ENCODE results near the gene KLK10.

KLK10 gene, protein sequence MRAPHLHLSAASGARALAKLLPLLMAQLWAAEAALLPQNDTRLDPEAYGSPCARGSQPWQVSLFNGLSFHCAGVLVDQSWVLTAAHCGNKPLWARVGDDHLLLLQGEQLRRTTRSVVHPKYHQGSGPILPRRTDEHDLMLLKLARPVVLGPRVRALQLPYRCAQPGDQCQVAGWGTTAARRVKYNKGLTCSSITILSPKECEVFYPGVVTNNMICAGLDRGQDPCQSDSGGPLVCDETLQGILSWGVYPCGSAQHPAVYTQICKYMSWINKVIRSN

GRCh38 chr19:51019544-51019925, at the start of gene KLK10:
Gene KLK10 (minus strand): TSS chr19:51019709. CDS start chr19:51019130, 579 bp downstream.
- Mint-ChIP-seq H3K9me3 (no peaks in the 10 kb centered on the region), H3K27me3 (peaks cover 75% of the 10 kb centered on the region), H3K4me1 (ENCODE audit: low read depth) (peaks cover 15% of the 10 kb centered on the region), H3K36me3 (ENCODE audit: low read depth) (no peaks in the 10 kb centered on the region), H3K27ac (no peak within 1 kb of the TSS), H3K4me3 (peak within 1 kb of the TSS; percentile 24)

- peaks cover under 1% of the 10 kb centered on the region for H3K9me3 Mint-ChIP-seq
- peaks cover 3% of the 10 kb centered on the region for H3K4me1 Mint-ChIP-seq (ENCODE audit: low read depth)
- no peaks in the 10 kb centered on the region for H3K36me3 Mint-ChIP-seq (ENCODE audit: low read depth)
- no peak overlapping the region for H3K4me3 Mint-ChIP-seq
- peaks cover 49% of the 10 kb centered on the region for H3K27me3 Mint-ChIP-seq
- no peak overlapping the region for H3K27ac Mint-ChIP-seq
Measured at GRCh38 chr19:51066393-51067186, 47.1 kb upstream of the KLK10 start.

- Mint-ChIP-seq H3K4me1 (ENCODE audit: low read depth) (peaks cover 3% of the 10 kb centered on the region), H3K4me3 (peak overlapping the region; percentile 10), H3K36me3 (ENCODE audit: low read depth) (no peaks in the 10 kb centered on the region), H3K27ac (no peak overlapping the region), H3K27me3 (peaks cover 54% of the 10 kb centered on the region), H3K9me3 (peaks cover 5% of the 10 kb centered on the region)
Measured at GRCh38 chr19:51065221-51065960, 45.9 kb upstream of the KLK10 start.

GRCh38 chr19:51064534-51065220, 45.2 kb upstream of the KLK10 start, which contains the start of gene KLK13:
Gene KLK13 (minus strand): TSS chr19:51065092. CDS start chr19:51065067, 25 bp downstream.
- no peaks in the 10 kb centered on the region for H3K36me3 Mint-ChIP-seq (ENCODE audit: low read depth)
- H3K27ac Mint-ChIP-seq: no peak within 1 kb of the TSS
- peaks cover 5% of the 10 kb centered on the region for H3K9me3 Mint-ChIP-seq
- peaks cover 3% of the 10 kb centered on the region for H3K4me1 Mint-ChIP-seq (ENCODE audit: low read depth)
- peak within 1 kb of the TSS; percentile 10 for H3K4me3 Mint-ChIP-seq
- peaks cover 54% of the 10 kb centered on the region for H3K27me3 Mint-ChIP-seq

- H3K9me3 Mint-ChIP-seq: peaks cover 5% of the 10 kb centered on the region
- peaks cover 3% of the 10 kb centered on the region for H3K4me1 Mint-ChIP-seq (ENCODE audit: low read depth)
- H3K4me3 Mint-ChIP-seq: no peak overlapping the region
- no peaks in the 10 kb centered on the region for H3K36me3 Mint-ChIP-seq (ENCODE audit: low read depth)
- H3K27ac Mint-ChIP-seq: no peak overlapping the region
- peaks cover 54% of the 10 kb centered on the region for H3K27me3 Mint-ChIP-seq
Measured at GRCh38 chr19:51063664-51064063, 44.2 kb upstream of the KLK10 start.

- no peaks in the 10 kb centered on the region for H3K36me3 Mint-ChIP-seq (ENCODE audit: low read depth)
- H3K9me3 Mint-ChIP-seq: peaks cover 5% of the 10 kb centered on the region
- no peak overlapping the region for H3K27ac Mint-ChIP-seq
- peaks cover 3% of the 10 kb centered on the region for H3K4me1 Mint-ChIP-seq (ENCODE audit: low read depth)
- no peak overlapping the region for H3K4me3 Mint-ChIP-seq
- H3K27me3 Mint-ChIP-seq: peaks cover 40% of the 10 kb centered on the region
Measured at GRCh38 chr19:51060973-51061372, 41.5 kb upstream of the KLK10 start.

GRCh38 chr19:51060336-51060735, 40.8 kb upstream of the KLK10 start:
- Mint-ChIP-seq H3K27ac (no peak overlapping the region), H3K27me3 (peaks cover 40% of the 10 kb centered on the region), H3K4me1 (ENCODE audit: low read depth) (peaks cover 3% of the 10 kb centered on the region), H3K9me3 (peaks cover 5% of the 10 kb centered on the region), H3K4me3 (no peak overlapping the region), H3K36me3 (ENCODE audit: low read depth) (no peaks in the 10 kb centered on the region)

DNA sequence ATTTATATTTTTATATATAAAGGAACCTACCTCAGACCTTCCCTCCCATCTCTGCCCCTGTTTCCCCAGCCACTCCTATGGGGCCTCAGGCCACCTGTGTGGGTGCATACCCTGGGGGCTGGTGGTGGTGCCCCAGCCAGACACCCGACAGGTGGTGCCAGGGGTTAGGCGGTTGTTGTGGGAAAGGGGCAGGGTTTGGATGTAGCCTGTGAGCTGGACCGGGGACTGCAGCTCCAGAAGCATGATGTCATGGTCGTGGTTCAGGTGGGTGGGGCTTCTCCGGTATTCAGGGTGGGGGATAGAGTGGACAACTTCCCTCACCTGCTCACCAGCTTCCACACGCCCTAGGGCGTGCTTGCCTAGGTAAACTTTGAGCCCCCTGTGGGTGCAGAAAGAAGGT, 40.2 kb upstream of the KLK10 start:
- peaks cover 39% of the 10 kb centered on the region for H3K27me3 Mint-ChIP-seq
- H3K4me1 Mint-ChIP-seq (ENCODE audit: low read depth): no peaks in the 10 kb centered on the region
- H3K9me3 Mint-ChIP-seq: peaks cover 5% of the 10 kb centered on the region
- no peaks in the 10 kb centered on the region for H3K36me3 Mint-ChIP-seq (ENCODE audit: low read depth)
- no peak overlapping the region for H3K27ac Mint-ChIP-seq
- H3K4me3 Mint-ChIP-seq: no peak overlapping the region

DNA sequence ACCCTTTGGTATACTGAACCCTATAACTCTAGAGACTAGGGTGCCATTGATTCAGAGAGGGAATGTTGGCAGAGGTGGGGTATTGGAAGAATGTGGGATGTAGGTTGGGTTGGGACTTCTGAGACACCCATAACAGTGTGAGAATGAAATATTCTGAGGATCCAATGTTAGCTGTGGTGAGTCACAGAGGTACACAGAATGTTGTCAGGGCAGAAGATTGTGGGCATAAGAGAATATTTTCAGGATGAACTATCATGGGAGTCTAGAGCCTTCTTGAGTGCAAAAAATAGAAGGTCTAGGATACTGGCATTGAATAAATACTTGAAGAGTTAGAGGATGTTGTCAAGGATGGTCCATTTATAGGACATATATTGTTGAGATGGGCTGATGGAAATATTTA, 36.4 kb upstream of the KLK10 start:
- H3K27ac Mint-ChIP-seq: no peak overlapping the region
- H3K4me1 Mint-ChIP-seq (ENCODE audit: low read depth): no peaks in the 10 kb centered on the region

GRCh38 chr19:51047031-51047335, 27.5 kb upstream of the KLK10 start:
- no peak overlapping the region for H3K27ac Mint-ChIP-seq
- peaks cover 25% of the 10 kb centered on the region for H3K27me3 Mint-ChIP-seq
- H3K4me1 Mint-ChIP-seq (ENCODE audit: low read depth): no peaks in the 10 kb centered on the region
- H3K4me3 Mint-ChIP-seq: no peak overlapping the region
- no peaks in the 10 kb centered on the region for H3K36me3 Mint-ChIP-seq (ENCODE audit: low read depth)
- no peaks in the 10 kb centered on the region for H3K9me3 Mint-ChIP-seq

More for the DNA sequence above, 36.4 kb upstream of the KLK10 start:
- H3K27me3 Mint-ChIP-seq: peaks cover 27% of the 10 kb centered on the region
- H3K36me3 Mint-ChIP-seq (ENCODE audit: low read depth): no peaks in the 10 kb centered on the region
- H3K9me3 Mint-ChIP-seq: no peaks in the 10 kb centered on the region
- H3K4me3 Mint-ChIP-seq: no peak overlapping the region

- Mint-ChIP-seq H3K9me3 (no peaks in the 10 kb centered on the region), H3K4me1 (ENCODE audit: low read depth) (no peaks in the 10 kb centered on the region), H3K27ac (no peak overlapping the region), H3K4me3 (no peak overlapping the region), H3K27me3 (peaks cover 17% of the 10 kb centered on the region), H3K36me3 (ENCODE audit: low read depth) (no peaks in the 10 kb centered on the region)
Measured at GRCh38 chr19:51044327-51044726, 24.8 kb upstream of the KLK10 start.

GRCh38 chr19:51043497-51043896, 24.0 kb upstream of the KLK10 start:
- Mint-ChIP-seq H3K27ac (no peak overlapping the region), H3K36me3 (ENCODE audit: low read depth) (no peaks in the 10 kb centered on the region), H3K27me3 (peaks cover 17% of the 10 kb centered on the region), H3K9me3 (no peaks in the 10 kb centered on the region), H3K4me1 (ENCODE audit: low read depth) (no peaks in the 10 kb centered on the region), H3K4me3 (no peak overlapping the region)

DNA sequence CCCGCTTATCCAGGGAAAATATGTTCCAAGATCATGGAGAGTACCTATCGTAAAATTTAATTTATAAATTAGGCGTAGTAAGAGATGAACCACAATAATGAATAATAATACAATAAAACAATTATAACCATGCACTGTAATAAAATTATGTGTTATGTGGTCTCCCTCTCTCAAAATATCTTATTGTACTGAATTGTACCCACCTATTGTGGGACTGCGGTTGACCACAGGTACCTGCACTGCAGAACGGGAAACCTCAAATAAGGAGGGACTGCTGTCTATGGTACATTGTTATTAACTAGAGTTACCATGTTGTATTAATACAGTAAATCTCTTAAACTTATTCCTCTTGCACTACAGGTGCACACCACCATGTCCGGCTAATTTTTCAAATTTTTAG, 20.6 kb upstream of the KLK10 start:
- H3K27me3 Mint-ChIP-seq: peaks cover 4% of the 10 kb centered on the region
- H3K9me3 Mint-ChIP-seq: no peaks in the 10 kb centered on the region
- H3K27ac Mint-ChIP-seq: no peak overlapping the region

DNA sequence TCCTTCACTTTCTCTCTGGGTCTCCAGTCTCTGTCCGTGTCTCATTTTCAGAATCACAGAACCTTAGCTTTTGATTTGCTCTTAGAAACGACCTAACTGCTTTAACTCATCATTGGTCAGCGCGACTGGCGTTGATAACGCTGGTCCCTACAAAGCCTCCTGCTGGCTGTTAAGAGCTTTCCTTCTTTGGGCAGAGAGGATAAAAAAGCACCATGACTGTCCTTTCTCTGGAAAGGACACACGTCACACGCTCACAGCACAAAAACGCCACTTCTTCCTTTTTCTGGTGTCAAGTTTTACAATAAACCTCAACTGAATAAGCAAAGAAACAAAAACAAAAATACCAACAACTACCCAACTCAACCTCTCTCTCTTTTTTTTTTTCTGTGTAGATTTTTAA, 17.0 kb upstream of the KLK10 start:
- Mint-ChIP-seq H3K27me3 (peaks cover 8% of the 10 kb centered on the region), H3K9me3 (no peaks in the 10 kb centered on the region), H3K27ac (no peak overlapping the region), H3K36me3 (ENCODE audit: low read depth) (no peaks in the 10 kb centered on the region), H3K4me3 (no peak overlapping the region), H3K4me1 (ENCODE audit: low read depth) (no peaks in the 10 kb centered on the region)

More for the DNA sequence above, 20.6 kb upstream of the KLK10 start:
- no peaks in the 10 kb centered on the region for H3K4me1 Mint-ChIP-seq (ENCODE audit: low read depth)
- H3K4me3 Mint-ChIP-seq: no peak overlapping the region
- no peaks in the 10 kb centered on the region for H3K36me3 Mint-ChIP-seq (ENCODE audit: low read depth)
